Measurements from ENCODE around the gene NBAS. TPM values are rescaled to one million over a fixed set of nuclear protein-coding genes. Genes with fewer than 3 reads are reported as not detected.
"Not testable (repeated sequence)": the region's sequence is repeated elsewhere in the genome, so short reads cannot be mapped to it uniquely, and the experiment has no call there.

The NBAS gene
- total RNA-seq, 1 experiment from 2014 or later: 46.4 TPM

GRCh38 chr2:15325296-15325695 lies 235.8 kb downstream of the NBAS start:
- Mint-ChIP-seq H3K4me1 (ENCODE audit: insufficient read depth, unreplicated experiment) (no peaks in the 10 kb centered on the region), H3K27me3 (ENCODE audit: insufficient read depth, unreplicated experiment) (no peaks in the 10 kb centered on the region), H3K9me3 (ENCODE audit: unreplicated experiment) (no peaks in the 10 kb centered on the region), H3K27ac (ENCODE audit: low read depth, unreplicated experiment) (no peak overlapping the region), H3K4me3 (ENCODE audit: unreplicated experiment) (no peak overlapping the region), H3K36me3 (ENCODE audit: insufficient read depth, unreplicated experiment) (peaks cover 14% of the 10 kb centered on the region)
- TF ChIP-seq CTCF (IDR thresholded peaks at IDR 0.05; ENCODE audit: unreplicated experiment): no peak
- intact Hi-C loops (cut with micrococcal nuclease): no loop called here
- no TSS peak for BruUV-seq (replicated peaks)
- DNase-seq (ENCODE audit: unreplicated experiment): no peak
- ChIA-PET CTCF (no interaction called here), POLR2A (no interaction called here)

GRCh38 chr2:15323227-15323626 lies 237.9 kb downstream of the NBAS start:
- ChIA-PET POLR2A (no interaction called here), CTCF (interaction anchor here (0.8 kb wide), 1 partner anchor 564 kb away, joined by 3 read pairs; no protein-coding TSS in a partner anchor)
- no peaks in the 10 kb centered on the region for H3K27me3 Mint-ChIP-seq (ENCODE audit: insufficient read depth, unreplicated experiment)
- no peaks in the 10 kb centered on the region for H3K4me1 Mint-ChIP-seq (ENCODE audit: insufficient read depth, unreplicated experiment)
- peaks cover 20% of the 10 kb centered on the region for H3K36me3 Mint-ChIP-seq (ENCODE audit: insufficient read depth, unreplicated experiment)
- H3K4me3 Mint-ChIP-seq (ENCODE audit: unreplicated experiment): no peak overlapping the region
- H3K9me3 Mint-ChIP-seq (ENCODE audit: unreplicated experiment): peaks cover 14% of the 10 kb centered on the region
- no peak overlapping the region for H3K27ac Mint-ChIP-seq (ENCODE audit: low read depth, unreplicated experiment)
- intact Hi-C loops (cut with micrococcal nuclease): no loop called here
- BruUV-seq (replicated peaks): no TSS peak
- no peak for DNase-seq (ENCODE audit: unreplicated experiment)
- TF ChIP-seq CTCF (IDR thresholded peaks at IDR 0.05; ENCODE audit: unreplicated experiment): no peak

GRCh38 chr2:15321481-15321880 lies 239.7 kb downstream of the NBAS start:
- H3K4me3 Mint-ChIP-seq (ENCODE audit: unreplicated experiment); H3K4me1 Mint-ChIP-seq (ENCODE audit: insufficient read depth, unreplicated experiment); POLR2A ChIA-PET; H3K27ac Mint-ChIP-seq (ENCODE audit: low read depth, unreplicated experiment); BruUV-seq (replicated peaks); DNase-seq (ENCODE audit: unreplicated experiment); H3K27me3 Mint-ChIP-seq (ENCODE audit: insufficient read depth, unreplicated experiment); intact Hi-C loops (cut with micrococcal nuclease); CTCF ChIA-PET: not testable (repeated sequence)
- Mint-ChIP-seq H3K9me3 (ENCODE audit: unreplicated experiment) (peaks cover 28% of the 10 kb centered on the region), H3K36me3 (ENCODE audit: insufficient read depth, unreplicated experiment) (peaks cover 27% of the 10 kb centered on the region)

GRCh38 chr2:15316370-15316814 lies 244.7 kb downstream of the NBAS start:
- no peaks in the 10 kb centered on the region for H3K27me3 Mint-ChIP-seq (ENCODE audit: insufficient read depth, unreplicated experiment)
- CTCF ChIA-PET: interaction anchor here (0.9 kb wide), 1 partner anchor 681 kb away, joined by 3 read pairs; no protein-coding TSS in a partner anchor
- no peak overlapping the region for H3K27ac Mint-ChIP-seq (ENCODE audit: low read depth, unreplicated experiment)
- POLR2A ChIA-PET: no interaction called here
- no peak overlapping the region for H3K4me3 Mint-ChIP-seq (ENCODE audit: unreplicated experiment)
- intact Hi-C loops (cut with micrococcal nuclease): no loop called here
- H3K9me3 Mint-ChIP-seq (ENCODE audit: unreplicated experiment): peaks cover 28% of the 10 kb centered on the region
- peaks cover 23% of the 10 kb centered on the region for H3K36me3 Mint-ChIP-seq (ENCODE audit: insufficient read depth, unreplicated experiment)
- H3K4me1 Mint-ChIP-seq (ENCODE audit: insufficient read depth, unreplicated experiment): no peaks in the 10 kb centered on the region
- DNase-seq (ENCODE audit: unreplicated experiment): no peak
- no peak for TF ChIP-seq CTCF (IDR thresholded peaks at IDR 0.05; ENCODE audit: unreplicated experiment)
- no TSS peak for BruUV-seq (replicated peaks)

- Mint-ChIP-seq H3K27me3 (ENCODE audit: insufficient read depth, unreplicated experiment) (no peaks in the 10 kb centered on the region), H3K4me1 (ENCODE audit: insufficient read depth, unreplicated experiment) (no peaks in the 10 kb centered on the region), H3K27ac (ENCODE audit: low read depth, unreplicated experiment) (no peak overlapping the region), H3K36me3 (ENCODE audit: insufficient read depth, unreplicated experiment) (peaks cover 28% of the 10 kb centered on the region), H3K9me3 (ENCODE audit: unreplicated experiment) (peaks cover 28% of the 10 kb centered on the region), H3K4me3 (ENCODE audit: unreplicated experiment) (no peak overlapping the region)
- no peak for DNase-seq (ENCODE audit: unreplicated experiment)
- ChIA-PET POLR2A (no interaction called here), CTCF (interaction anchor here (0.5 kb wide), 1 partner anchor 122 kb away, joined by 3 read pairs; no protein-coding TSS in a partner anchor)
- no peak for TF ChIP-seq CTCF (IDR thresholded peaks at IDR 0.05; ENCODE audit: unreplicated experiment)
- intact Hi-C loops (cut with micrococcal nuclease): no loop called here
- BruUV-seq (replicated peaks): no TSS peak
Observed at GRCh38 chr2:15315411-15315810, 245.7 kb downstream of the NBAS start.

Measured in MCF 10A (cell line).